H1 (cell line): ENCODE data around the gene HOXB6. TPM values are rescaled to one million over a fixed set of nuclear protein-coding genes. Genes with fewer than 3 reads are reported as not detected.

Source experiments
- CTCF ChIA-PET: fragments of 300-600 bp; sonication (Branson Sonifier 250); formaldehyde crosslinking; loops from one replicate; lab custom pipeline; 2021; ENCODE audit not compliant: partially characterized antibody; lab: Charles Lee
- POLR2A ChIA-PET: fragments of 300-600 bp; sonication (Branson Sonifier 250); formaldehyde crosslinking; loops from one replicate; lab custom pipeline; 2021; ENCODE audit warnings: inconsistent platforms; ENCODE audit not compliant: partially characterized antibody; lab: Charles Lee
- DNase-seq, 2 experiments: peaks; one replicate each; pipeline versions ENCODE4 v3.0.0 to v3.0.0-alpha.2; 2010 to 2022; ENCODE audit warnings: low spot score in 2 of 2, low read depth in 1 of 2, mixed read lengths in 1 of 2
- FAIRE-seq: peaks from 2 replicates; lab custom pipeline; 2011; peaks lifted over from hg19 to GRCh38; lab: Jason Lieb, UNC
- H2AFZ ChIP-seq: 2 replicates; pipeline ENCODE4 v1.8.1; 2012; ENCODE audit warnings: low read length, inconsistent platforms
- H2AK5ac ChIP-seq: 2 replicates; pipeline ENCODE4 v1.6.1; 2013; ENCODE audit warnings: low read depth, low read length
- H2BK120ac ChIP-seq: replicated peaks from 2 replicates; pipeline ENCODE3; 2013; ENCODE audit warnings: low read depth, low read length, inconsistent platforms
- H2BK12ac ChIP-seq: 2 replicates; pipeline ENCODE4 v1.6.1; 2013; ENCODE audit warnings: low read depth, low read length
- H2BK15ac ChIP-seq: 2 replicates; pipeline ENCODE4 v1.6.1; 2013; ENCODE audit warnings: low read length
- H2BK20ac ChIP-seq: 2 replicates; pipeline ENCODE4 v1.6.1; 2013; ENCODE audit warnings: low read length
- H2BK5ac ChIP-seq: 2 replicates; pipeline ENCODE4 v1.6.1; 2013; ENCODE audit warnings: low read depth, low read length
- H3K14ac ChIP-seq: 2 replicates; pipeline ENCODE4 v1.6.1; 2013; ENCODE audit warnings: inconsistent platforms; ENCODE audit not compliant: insufficient read length
- H3K18ac ChIP-seq: 2 replicates; pipeline ENCODE4 v1.6.1; 2013; ENCODE audit warnings: low read length; ENCODE audit errors: extremely low read depth
- H3K23ac ChIP-seq: 2 replicates; pipeline ENCODE4 v1.6.1; 2013; ENCODE audit warnings: inconsistent platforms; ENCODE audit not compliant: insufficient read length
- H3K23me2 ChIP-seq: 2 replicates; pipeline ENCODE4 v1.6.1; 2013; ENCODE audit warnings: low read depth, low read length
- H3K27ac ChIP-seq: 2 replicates; pipeline ENCODE4 v1.6.1; 2011; ENCODE audit warnings: low read depth, low read length, inconsistent platforms
- H3K27me3 ChIP-seq, 4 experiments: replicated peaks in 1 of 4; 1 replicate in 1 of 4; 2 replicates in 3 of 4; pipeline versions ENCODE4 v1.6.1 to v1.8.1; 2011 to 2013; ENCODE audit warnings: low read length in 3 of 4, mild to moderate bottlenecking in 3 of 4, inconsistent platforms in 2 of 4, mixed read lengths in 2 of 4, moderate library complexity in 1 of 4; ENCODE audit not compliant: control insufficient read depth in 3 of 4, insufficient read depth in 3 of 4; ENCODE audit errors: extremely low read depth in 1 of 4
- H3K36me3 ChIP-seq, 4 experiments: 2 replicates each; pipeline versions ENCODE4 v1.6.1 to v1.8.1; 2011 to 2013; ENCODE audit warnings: mild to moderate bottlenecking in 4 of 4, low read length in 3 of 4, moderate library complexity in 2 of 4, control low read depth in 1 of 4, inconsistent platforms in 1 of 4; ENCODE audit not compliant: insufficient read depth in 4 of 4, control insufficient read depth in 2 of 4
- H3K4ac ChIP-seq: replicated peaks from 2 replicates; pipeline ENCODE3; 2013; ENCODE audit warnings: low read length, low read depth, mixed read lengths, inconsistent platforms; ENCODE audit not compliant: insufficient read length
- H3K4me1 ChIP-seq, 4 experiments: replicated peaks in 1 of 4; 1 replicate in 1 of 4; 2 replicates in 3 of 4; pipeline versions ENCODE4 v1.6.1 to v1.8.1; 2011 to 2013; ENCODE audit warnings: low read length in 3 of 4, inconsistent platforms in 2 of 4, mixed read lengths in 1 of 4; ENCODE audit not compliant: insufficient read depth in 4 of 4, control insufficient read depth in 3 of 4
- H3K4me2 ChIP-seq, 2 experiments: 2 replicates each; pipeline versions ENCODE4 v1.6.1 to v1.8.1; 2011 to 2013; ENCODE audit warnings: low read depth in 2 of 2, low read length in 2 of 2, control low read depth in 1 of 2, inconsistent platforms in 1 of 2, mild to moderate bottlenecking in 1 of 2; ENCODE audit not compliant: insufficient read depth in 1 of 2
- H3K4me3 ChIP-seq, 4 experiments: fragments of 200-600, 300-600 bp in 1 of 4; sonication (generic), shearing (Covaris generic), sonication (Bioruptor Twin) in 1 of 4; 2 replicates each; pipeline versions ENCODE4 v1.5.1 to v1.8.1; 2011 to 2016; ENCODE audit warnings: low read length in 4 of 4, low read depth in 3 of 4, control low read depth in 2 of 4, inconsistent platforms in 2 of 4, mild to moderate bottlenecking in 2 of 4, mixed read lengths in 1 of 4, moderate library complexity in 1 of 4; ENCODE audit not compliant: insufficient read depth in 2 of 4; ENCODE audit errors: extremely low read depth in 1 of 4
- H3K56ac ChIP-seq: replicated peaks from 2 replicates; pipeline ENCODE3; 2013; ENCODE audit warnings: low read depth, mild to moderate bottlenecking, mixed read lengths, low read length, inconsistent platforms; ENCODE audit not compliant: insufficient read length
- H3K79me1 ChIP-seq: 2 replicates; pipeline ENCODE4 v1.6.1; 2013; ENCODE audit warnings: low read depth, low read length, control low read depth
- H3K79me2 ChIP-seq, 2 experiments: 2 replicates each; pipeline versions ENCODE4 v1.6.1 to v1.8.1; 2012 to 2013; ENCODE audit warnings: low read length in 2 of 2, mild to moderate bottlenecking in 2 of 2, inconsistent platforms in 1 of 2; ENCODE audit not compliant: insufficient read depth in 2 of 2, control insufficient read depth in 1 of 2
- H3K9ac ChIP-seq, 4 experiments: replicated peaks in 1 of 4; 1 replicate in 1 of 4; 2 replicates in 3 of 4; pipeline versions ENCODE4 v1.6.1 to v1.8.1; 2011 to 2013; ENCODE audit warnings: low read depth in 3 of 4, low read length in 3 of 4, control low read depth in 2 of 4, mild to moderate bottlenecking in 2 of 4, moderate library complexity in 2 of 4, inconsistent platforms in 1 of 4; ENCODE audit errors: extremely low read depth in 1 of 4
- H3K9me3 ChIP-seq, 2 experiments: 2 replicates each; pipeline versions ENCODE4 v1.6.1 to v1.8.1; 2012 to 2013; ENCODE audit warnings: mild to moderate bottlenecking in 2 of 2, moderate library complexity in 2 of 2, control low read depth in 1 of 2, inconsistent platforms in 1 of 2, low read depth in 1 of 2, low read length in 1 of 2, mixed read lengths in 1 of 2; ENCODE audit not compliant: insufficient read depth in 2 of 2
- H4K20me1 ChIP-seq, 2 experiments: replicated peaks in 1 of 2; 2 replicates each; pipeline versions ENCODE3 to v1.8.1; 2011 to 2013; ENCODE audit warnings: inconsistent platforms in 2 of 2, low read length in 2 of 2, mild to moderate bottlenecking in 1 of 2; ENCODE audit not compliant: insufficient read depth in 2 of 2, control insufficient read depth in 1 of 2
- H4K5ac ChIP-seq: 2 replicates; pipeline ENCODE4 v1.6.1; 2013; ENCODE audit warnings: low read length, low read depth, mixed read lengths, inconsistent platforms; ENCODE audit not compliant: insufficient read length
- H4K8ac ChIP-seq: 2 replicates; pipeline ENCODE4 v1.8.0; 2013; ENCODE audit warnings: mild to moderate bottlenecking, moderate library complexity, low read length, inconsistent platforms; ENCODE audit not compliant: insufficient read depth; ENCODE audit errors: extremely low read depth
- H4K91ac ChIP-seq: replicated peaks from 2 replicates; pipeline ENCODE3; 2013; ENCODE audit warnings: low read length, mixed read lengths, inconsistent platforms; ENCODE audit not compliant: insufficient read length
- BACH1 ChIP-seq: IDR thresholded peaks from 2 replicates; pipeline ENCODE4 v1.6.1; 2012; ENCODE audit warnings: low read length, improper control_type of control experiment
- WGBS, 2 experiments: shearing (Covaris generic) in 1 of 2; methylation state at CpG; one replicate each; pipeline versions ENCODE4 v1.1.6 to v1.1.7; 2013 to 2015; ENCODE audit warnings: low lambda C conversion rate in 2 of 2, mixed read lengths in 2 of 2, inconsistent platforms in 1 of 2, low coverage in 1 of 2, missing lambda C conversion rate in 1 of 2; ENCODE audit not compliant: insufficient replicate concordance in 2 of 2, insufficient coverage in 1 of 2, insufficient read length in 1 of 2; ENCODE audit errors: extremely low coverage in 1 of 2, missing lambda C conversion rate in 1 of 2; 5-methylcytosine and 5-hydroxymethylcytosine counted together
- polyA plus RNA-seq, 7 experiments: library from polyadenylated mRNA; depleted of rRNA in 3 of 7; stranded (reverse) in 5 of 7; unstranded in 2 of 7; fragments of >200 nt in 5 of 7; fragments of 200-250 nt in 2 of 7; gene quantifications; 1 replicate in 5 of 7; 2 replicates in 1 of 7; 4 replicates in 1 of 7; pipeline versions ENCODE4 v1.2.1 to v1.2.3, GENCODE V29; 2011 to 2013; ENCODE audit warnings: missing spikeins in 2 of 7, mixed read lengths in 2 of 7
- total RNA-seq: library from RNA; stranded (reverse); fragmentation: NEBNext Ultra II Directional; extraction: Animal tissue kit (Norgen Biotek cat#: 25700); gene quantifications from 2 replicates; pipeline ENCODE4 v1.2.1, GENCODE V29; 2021

The HOXB6 gene
- total and polyA plus RNA-seq, 2 of the 8 experiments (the other 6 are each of a cell fraction or from before 2014, with no cell fraction given), result not detected

DNA sequence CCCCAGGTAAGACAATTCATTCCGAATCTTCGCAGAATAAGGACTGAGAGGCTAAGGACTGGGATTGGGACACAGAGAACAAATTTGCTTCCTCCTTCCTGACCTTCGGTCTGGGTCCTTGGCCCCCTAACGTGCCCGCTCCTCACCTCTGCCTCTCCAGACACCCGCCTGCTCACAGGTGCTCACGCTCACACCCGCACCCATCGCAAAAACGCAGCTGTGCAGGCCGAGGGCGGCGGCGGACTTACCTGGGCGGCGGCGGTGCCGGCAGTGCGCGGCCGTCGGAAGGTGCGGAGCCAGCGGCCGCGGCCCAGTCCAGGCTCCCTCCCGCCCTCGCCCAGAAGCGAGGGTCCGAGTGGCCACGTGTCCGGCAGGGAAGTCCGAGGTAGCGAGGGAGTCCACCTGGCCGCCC, 28.5 kb upstream of the HOXB6 start:
- no peak overlapping the region for H2BK15ac ChIP-seq
- WGBS, 2 experiments, result 3% methylated on average over 35 of the region's 35 CpGs; no CpG with 5 or more reads in 1 of the 2 experiments
- ChIA-PET CTCF (interaction anchor here (1.2 kb wide), 2 partner anchors 10 to 25 kb away, joined by 3 to 5 read pairs; no protein-coding TSS in a partner anchor), POLR2A (no interaction called here)
- no peak overlapping the region for H2BK5ac ChIP-seq
- H3K4me1 ChIP-seq, result peaks cover 0 to 5% (median 1%) of the 10 kb centered on the region in 4 experiments; a peak in 3 of 7 replicates
- H3K4me3 ChIP-seq, result peak overlapping the region in 1 of 4 experiments; percentile 21; a peak in 1 of 8 replicates
- no peak overlapping the region for H3K9ac ChIP-seq
- no peak overlapping the region for H3K56ac ChIP-seq
- no peak overlapping the region for H4K91ac ChIP-seq
- FAIRE-seq (no peak), DNase-seq (peak in 1 of 2 experiments; percentile 69)
- H3K9me3 ChIP-seq, result no peaks in the 10 kb centered on the region
- no peak overlapping the region for H2BK20ac ChIP-seq
- H3K27ac ChIP-seq, result no peak overlapping the region
- H4K5ac ChIP-seq, result no peak overlapping the region
- 0 out of 2 replicates have a peak, but pooled peaks cover 2% of the 10 kb centered on the region for H3K23me2 ChIP-seq
- no peaks in the 10 kb centered on the region for H3K79me2 ChIP-seq
- no peak overlapping the region for H3K23ac ChIP-seq
- H4K20me1 ChIP-seq, result peaks cover 36 to 42% of the 10 kb centered on the region in 2 experiments
- H4K8ac ChIP-seq, result no peak overlapping the region; the same call in 1 of the 2 replicates
- no peak overlapping the region for H3K18ac ChIP-seq
- H3K4ac ChIP-seq, result no peak overlapping the region
- H2AK5ac ChIP-seq, result no peak overlapping the region
- H3K14ac ChIP-seq, result no peak overlapping the region
- no peak overlapping the region for H2BK120ac ChIP-seq
- no peaks in the 10 kb centered on the region; a peak in 1 of 8 replicates for H3K36me3 ChIP-seq
- H3K27me3 ChIP-seq, result peaks cover 97 to 100% (median 99%) of the 10 kb centered on the region in 4 experiments
- no peak overlapping the region for H2BK12ac ChIP-seq
- no peaks in the 10 kb centered on the region for H3K79me1 ChIP-seq
- peak overlapping the region; percentile 3 to 17; a peak in 1 of 4 replicates for H3K4me2 ChIP-seq
- no peak overlapping the region for H2AFZ ChIP-seq
- no peak for TF ChIP-seq BACH1
